Right lobe of liver (tissue), 4 donors: ENCODE data around the gene SCN3B.

Experiments used
- POLR2A ChIP-seq: fragments of 450-650 bp; IDR thresholded peaks from one replicate; pipeline ENCODE4 v1.6.1; 2017; ENCODE audit warnings: antibody characterized with exemption, mild to moderate bottlenecking
- TF ChIP-seq, protein P1 (sequence below), 4 donors: fragments of 200-600 bp in 3 of 4; fragments of 450-650 bp in 1 of 4; IDR thresholded peaks; one replicate each; pipeline versions ENCODE4 v1.5.1 to v1.8.0; 2016 to 2022; ENCODE audit warnings: antibody characterized with exemption in 4 of 4, mild to moderate bottlenecking in 2 of 4
- donor health status: DM: no; HTN: no; CAD: no.
- donor health status: DM: no; HTN: no; CAD: no.
- donor health status: DM: no; HTN: yes; CAD: no.

GRCh38 chr11:123678246-123678645 is 23.8 kb upstream of the SCN3B start:
- TF ChIP-seq, protein P1, sequence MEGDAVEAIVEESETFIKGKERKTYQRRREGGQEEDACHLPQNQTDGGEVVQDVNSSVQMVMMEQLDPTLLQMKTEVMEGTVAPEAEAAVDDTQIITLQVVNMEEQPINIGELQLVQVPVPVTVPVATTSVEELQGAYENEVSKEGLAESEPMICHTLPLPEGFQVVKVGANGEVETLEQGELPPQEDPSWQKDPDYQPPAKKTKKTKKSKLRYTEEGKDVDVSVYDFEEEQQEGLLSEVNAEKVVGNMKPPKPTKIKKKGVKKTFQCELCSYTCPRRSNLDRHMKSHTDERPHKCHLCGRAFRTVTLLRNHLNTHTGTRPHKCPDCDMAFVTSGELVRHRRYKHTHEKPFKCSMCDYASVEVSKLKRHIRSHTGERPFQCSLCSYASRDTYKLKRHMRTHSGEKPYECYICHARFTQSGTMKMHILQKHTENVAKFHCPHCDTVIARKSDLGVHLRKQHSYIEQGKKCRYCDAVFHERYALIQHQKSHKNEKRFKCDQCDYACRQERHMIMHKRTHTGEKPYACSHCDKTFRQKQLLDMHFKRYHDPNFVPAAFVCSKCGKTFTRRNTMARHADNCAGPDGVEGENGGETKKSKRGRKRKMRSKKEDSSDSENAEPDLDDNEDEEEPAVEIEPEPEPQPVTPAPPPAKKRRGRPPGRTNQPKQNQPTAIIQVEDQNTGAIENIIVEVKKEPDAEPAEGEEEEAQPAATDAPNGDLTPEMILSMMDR (IDR thresholded peaks at IDR 0.05) = no peak
- no peak for TF ChIP-seq POLR2A
